Measurements from ENCODE around the gene CERT1. TPM values are rescaled to one million over a fixed set of nuclear protein-coding genes. Genes with fewer than 3 reads are reported as not detected.

Gene CERT1
- polyA plus RNA-seq, 1 of the 3 experiments (the other 2 are of a cell fraction), result 4.5 TPM

GRCh38 chr5:75363111-75363510 lies 148.3 kb downstream of the CERT1 start:
- peaks cover 0 to 3% of the 10 kb centered on the region in 2 experiments; a peak in 1 of 4 replicates for H3K4me1 ChIP-seq (ENCODE audit: control insufficient read depth in 1 of 2, insufficient read depth in 2 of 2, low read depth in 1 of 2, low read length in 1 of 2)
- peaks cover 5% of the 10 kb centered on the region for H3F3A ChIP-seq (replicated peaks; ENCODE audit: insufficient read depth)
- peaks cover 30 to 45% of the 10 kb centered on the region in 2 experiments for H3K36me3 ChIP-seq (replicated peaks in 1 of 2; ENCODE audit: control insufficient read depth in 1 of 2, insufficient read depth in 2 of 2, low read length in 1 of 2)
- no peaks in the 10 kb centered on the region for H3K27me3 ChIP-seq (ENCODE audit: insufficient read depth)
- no peak for TF ChIP-seq ZBTB33 (IDR thresholded peaks at IDR 0.05; ENCODE audit: borderline replicate concordance, low read depth)
- no peak for TF ChIP-seq NRF1 (IDR thresholded peaks at IDR 0.05; ENCODE audit: low read depth, low read length)
- no peak for TF ChIP-seq FOSL2 (IDR thresholded peaks at IDR 0.05; ENCODE audit: borderline replicate concordance, low read depth)
- TF ChIP-seq RFX5 (IDR thresholded peaks at IDR 0.05; ENCODE audit: low read length), result no peak
- TF ChIP-seq IRF3 (IDR thresholded peaks at IDR 0.05; ENCODE audit: low read depth, low read length), result no peak
- TF ChIP-seq YY1 (IDR thresholded peaks at IDR 0.05; ENCODE audit: low read depth), result no peak
- TF ChIP-seq SMC3 (IDR thresholded peaks at IDR 0.05; ENCODE audit: low read depth, low read length), result no peak
- TF ChIP-seq RAD21 (IDR thresholded peaks at IDR 0.05; ENCODE audit: low read length), result no peak
- no peak for TF ChIP-seq POLR2AphosphoS5 (IDR thresholded peaks at IDR 0.05; ENCODE audit: low read depth, low read length)
- H3K79me2 ChIP-seq (ENCODE audit: insufficient read depth), result no peaks in the 10 kb centered on the region
- H3K4me3 ChIP-seq (ENCODE audit: low read depth in 2 of 2, low read length in 1 of 2), result no peak overlapping the region
- no peak overlapping the region for H3K9ac ChIP-seq
- no peak overlapping the region for H3K4me2 ChIP-seq
- no peaks in the 10 kb centered on the region for H3K9me2 ChIP-seq
- no peak for DNase-seq
- CTCF ChIA-PET, result no interaction called here
- no peaks in the 10 kb centered on the region for H3K9me3 ChIP-seq
- no peaks in the 10 kb centered on the region for H4K20me1 ChIP-seq (ENCODE audit: insufficient read depth)
- H2AFZ ChIP-seq (ENCODE audit: low read depth), result no peak overlapping the region
- POLR2A ChIA-PET, result interaction anchor here (1.0 kb wide), 1 partner anchor 33 kb away, joined by 3 read pairs; no protein-coding TSS in a partner anchor
- WGBS (ENCODE audit: low lambda C conversion rate), result 96% methylated on average over 5 of the region's 5 CpGs
- no peak overlapping the region for H3K27ac ChIP-seq (ENCODE audit: low read depth in 2 of 2, low read length in 1 of 2)

- no peaks in the 10 kb centered on the region for H3K79me2 ChIP-seq (ENCODE audit: insufficient read depth)
- H3K4me3 ChIP-seq (ENCODE audit: low read depth in 2 of 2, low read length in 1 of 2), result no peak overlapping the region
- peaks cover 35 to 48% of the 10 kb centered on the region in 2 experiments for H3K36me3 ChIP-seq (replicated peaks in 1 of 2; ENCODE audit: control insufficient read depth in 1 of 2, insufficient read depth in 2 of 2, low read length in 1 of 2)
- 80% methylated on average over 4 of the region's 4 CpGs for WGBS (ENCODE audit: low lambda C conversion rate)
- POLR2A ChIA-PET, result no interaction called here
- no peaks in the 10 kb centered on the region for H3K9me2 ChIP-seq
- DNase-seq, result no peak
- H3K9ac ChIP-seq, result no peak overlapping the region
- no peak overlapping the region for H2AFZ ChIP-seq (ENCODE audit: low read depth)
- CTCF ChIA-PET, result interaction anchor here (0.8 kb wide), 1 partner anchor 14 kb away, joined by 3 read pairs; no protein-coding TSS in a partner anchor
- H3K4me2 ChIP-seq, result no peak overlapping the region
- peaks cover 9% of the 10 kb centered on the region for H3F3A ChIP-seq (replicated peaks; ENCODE audit: insufficient read depth)
- no peaks in the 10 kb centered on the region for H4K20me1 ChIP-seq (ENCODE audit: insufficient read depth)
- H3K4me1 ChIP-seq (ENCODE audit: control insufficient read depth in 1 of 2, insufficient read depth in 2 of 2, low read depth in 1 of 2, low read length in 1 of 2), result peaks cover 0 to 5% of the 10 kb centered on the region in 2 experiments; a peak in 1 of 4 replicates
- no peaks in the 10 kb centered on the region for H3K27me3 ChIP-seq (ENCODE audit: insufficient read depth)
- H3K27ac ChIP-seq (ENCODE audit: low read depth in 2 of 2, low read length in 1 of 2), result no peak overlapping the region
- no peaks in the 10 kb centered on the region for H3K9me3 ChIP-seq
- no peak for TF ChIP-seq REST (IDR thresholded peaks at IDR 0.05; ENCODE audit: low read depth, low read length)
- TF ChIP-seq MAX (IDR thresholded peaks at IDR 0.05; ENCODE audit: low read depth), result no peak
- no peak for TF ChIP-seq FOXM1 (IDR thresholded peaks at IDR 0.05; ENCODE audit: low read depth)
- no peak for TF ChIP-seq EZH2phosphoT487 (IDR thresholded peaks at IDR 0.05; ENCODE audit: borderline replicate concordance, low read depth)
- no peak for TF ChIP-seq CTCF (IDR thresholded peaks at IDR 0.05)
- TF ChIP-seq FOXJ3 (CRISPR knock-in tag; IDR thresholded peaks at IDR 0.05), result no peak
- TF ChIP-seq SMC3 (IDR thresholded peaks at IDR 0.05; ENCODE audit: low read depth, low read length), result no peak
- no peak for TF ChIP-seq TAF1 (IDR thresholded peaks at IDR 0.05; ENCODE audit: borderline replicate concordance, low read depth, low read length)
- TF ChIP-seq MXI1 (IDR thresholded peaks at IDR 0.05; ENCODE audit: low read depth, low read length), result no peak
- TF ChIP-seq TCF12 (IDR thresholded peaks at IDR 0.05), result no peak
- no peak for TF ChIP-seq GABPA (IDR thresholded peaks at IDR 0.05; ENCODE audit: low read depth)
- no peak for TF ChIP-seq ELF1 (IDR thresholded peaks at IDR 0.05)
- TF ChIP-seq FOSL2 (IDR thresholded peaks at IDR 0.05; ENCODE audit: borderline replicate concordance, low read depth), result no peak
Observed at GRCh38 chr5:75362474-75362975, 148.9 kb downstream of the CERT1 start.

All from SK-N-SH (cell line).